Sigmoid colon (tissue), 7 donors: ENCODE data around the gene CACNA1D. TPM values are rescaled to one million over a fixed set of nuclear protein-coding genes. Genes with fewer than 3 reads are reported as not detected.

ENCODE experiments used
- DNase-seq: peaks from one replicate; pipeline ENCODE4 v3.0.0-alpha.2; 2019
- H3K27ac ChIP-seq, 4 donors: fragments of 200-600 bp; sonication (generic); one replicate each; pipeline ENCODE4 v1.5.1; 2016 to 2019; ENCODE audit warnings: mild to moderate bottlenecking in 1 of 4
- H3K27me3 ChIP-seq, 3 donors: fragments of 200-600 bp; sonication (generic); one replicate each; pipeline ENCODE4 v1.5.1; 2019; ENCODE audit warnings: mild to moderate bottlenecking in 1 of 3
- H3K36me3 ChIP-seq, 4 donors: fragments of 200-600 bp; sonication (generic); one replicate each; pipeline ENCODE4 v1.5.1; 2016 to 2019
- H3K4me1 ChIP-seq, 4 donors: fragments of 200-600 bp; sonication (generic); one replicate each; pipeline ENCODE4 v1.5.1; 2017 to 2019
- H3K4me3 ChIP-seq, 4 donors: fragments of 200-600 bp; sonication (generic); one replicate each; pipeline ENCODE4 v1.5.1; 2017 to 2019; ENCODE audit warnings: mild to moderate bottlenecking in 2 of 4, moderate library complexity in 1 of 4
- H3K9me3 ChIP-seq, 4 donors: fragments of 200-600 bp in 3 of 4; sonication (generic) in 3 of 4; one replicate each; pipeline versions ENCODE4 v1.5.1 to v1.6.1; 2013 to 2019
- CTCF ChIP-seq, 4 experiments: fragments of 450-650 bp in 3 of 4; fragments of 200-600 bp in 1 of 4; IDR thresholded peaks; one replicate each; pipeline ENCODE4 v1.5.1; 2016 to 2019; ENCODE audit warnings: antibody characterized with exemption in 4 of 4, mild to moderate bottlenecking in 3 of 4, moderate library complexity in 2 of 4
- EP300 ChIP-seq, 4 donors: sonication (generic); formaldehyde crosslinking; IDR thresholded peaks; one replicate each; pipeline ENCODE4 v1.6.1; 2017; ENCODE audit warnings: antibody characterized with exemption in 4 of 4
- POLR2A ChIP-seq, 2 donors: fragments of 450-650 bp; IDR thresholded peaks; one replicate each; pipeline ENCODE4 v1.6.1; 2016; ENCODE audit warnings: antibody characterized with exemption in 2 of 2, mild to moderate bottlenecking in 2 of 2, moderate library complexity in 2 of 2
- POLR2AphosphoS5 ChIP-seq, 4 donors: sonication (generic); formaldehyde crosslinking; IDR thresholded peaks; one replicate each; pipeline ENCODE4 v1.6.1; 2017; ENCODE audit warnings: antibody characterized with exemption in 4 of 4
- WGBS, 2 donors: extraction: QIAGEN DNeasy Blood & Tissue Kit; methylation state at CpG; one replicate each; pipeline ENCODE4 v1.1.7; 2013; 5-methylcytosine and 5-hydroxymethylcytosine counted together
- intact Hi-C: fragments of 100-400 bp; cut with DNase I; formaldehyde crosslinking; loops from one replicate; pipeline ENCODE4 v1.15.1; 2023
- polyA plus RNA-seq, 3 donors: library from polyadenylated mRNA; stranded (reverse); fragments of 200-250 nt; gene quantifications; one replicate each; pipeline ENCODE4 v1.2.3, GENCODE V29; 2013
- total RNA-seq, 4 donors: library from RNA; depleted of rRNA; stranded (reverse); fragments of >200 nt; gene quantifications; one replicate each; pipeline ENCODE4 v1.1.0, GENCODE V29; 2016
- donor health status: healthy with polysubstance abuse.
- donor health status: Bipolar disorder and iron deficiency.
- donor health status: healthy.

Gene CACNA1D
- total and polyA plus RNA-seq, 7 donors = 1.2 to 9.7 (median 4.8) TPM

- intact Hi-C loops = no loop called here
- Histone ChIP-seq H3K4me1 (no peaks in the 10 kb centered on the region), H3K27me3 (no peaks in the 10 kb centered on the region), H3K9me3 (no peaks in the 10 kb centered on the region), H3K36me3 (no peaks in the 10 kb centered on the region), H3K4me3 (no peak overlapping the region), H3K27ac (no peak overlapping the region)
- DNase-seq = peak; percentile 50
- no peak for TF ChIP-seq POLR2AphosphoS5 (IDR thresholded peaks at IDR 0.05)
- TF ChIP-seq CTCF (IDR thresholded peaks at IDR 0.05) = no peak
- TF ChIP-seq POLR2A (IDR thresholded peaks at IDR 0.05) = no peak
- no peak for TF ChIP-seq EP300 (IDR thresholded peaks at IDR 0.05)
- WGBS, 2 donors = 85 to 86% methylated on average over 21 of the region's 21 CpGs
Observed at GRCh38 chr3:53820756-53821580, 326.6 kb downstream of the CACNA1D start.

GRCh38 chr3:53821631-53822121, 327.3 kb downstream of the CACNA1D start:
- intact Hi-C loops = no loop called here
- H3K27me3 ChIP-seq = no peaks in the 10 kb centered on the region
- H3K4me1 ChIP-seq = no peaks in the 10 kb centered on the region
- no peaks in the 10 kb centered on the region for H3K36me3 ChIP-seq
- WGBS, 2 donors = 31 to 61% methylated on average over 5 of the region's 5 CpGs
- TF ChIP-seq CTCF (IDR thresholded peaks at IDR 0.05) (no peak), EP300 (IDR thresholded peaks at IDR 0.05) (no peak), POLR2AphosphoS5 (IDR thresholded peaks at IDR 0.05) (no peak), POLR2A (IDR thresholded peaks at IDR 0.05) (no peak)
- DNase-seq = peak; percentile 44
- no peak overlapping the region for H3K4me3 ChIP-seq
- no peaks in the 10 kb centered on the region for H3K9me3 ChIP-seq
- H3K27ac ChIP-seq = no peak overlapping the region

- intact Hi-C loops = no loop called here
- H3K4me1 ChIP-seq = no peaks in the 10 kb centered on the region
- DNase-seq = peak; percentile 41
- no peak for TF ChIP-seq CTCF (IDR thresholded peaks at IDR 0.05)
- TF ChIP-seq POLR2A (IDR thresholded peaks at IDR 0.05) = no peak
- TF ChIP-seq POLR2AphosphoS5 (IDR thresholded peaks at IDR 0.05) = no peak
- no peak for TF ChIP-seq EP300 (IDR thresholded peaks at IDR 0.05)
- no peaks in the 10 kb centered on the region for H3K36me3 ChIP-seq
- 79 to 88% methylated on average over 14 of the region's 14 CpGs for WGBS, 2 donors
- H3K27me3 ChIP-seq = no peaks in the 10 kb centered on the region
- no peak overlapping the region for H3K27ac ChIP-seq
- H3K4me3 ChIP-seq = no peak overlapping the region
- H3K9me3 ChIP-seq = no peaks in the 10 kb centered on the region
Observed at GRCh38 chr3:53822331-53822741, 327.9 kb downstream of the CACNA1D start.

- Histone ChIP-seq H3K4me3 (no peak overlapping the region), H3K9me3 (no peaks in the 10 kb centered on the region), H3K36me3 (no peaks in the 10 kb centered on the region), H3K27me3 (no peaks in the 10 kb centered on the region), H3K27ac (no peak overlapping the region), H3K4me1 (no peaks in the 10 kb centered on the region)
- 96% methylated on average over 67 of the region's 67 CpGs for WGBS, 2 donors
- intact Hi-C loops = no loop called here
- peak; percentile 47 for DNase-seq
- TF ChIP-seq CTCF (IDR thresholded peaks at IDR 0.05) (no peak), POLR2AphosphoS5 (IDR thresholded peaks at IDR 0.05) (no peak), EP300 (IDR thresholded peaks at IDR 0.05) (no peak), POLR2A (IDR thresholded peaks at IDR 0.05) (no peak)
Observed at GRCh38 chr3:53823026-53823955, 328.9 kb downstream of the CACNA1D start.
